ENCODE measurements around the gene USH1G.

Gene USH1G

DNA sequence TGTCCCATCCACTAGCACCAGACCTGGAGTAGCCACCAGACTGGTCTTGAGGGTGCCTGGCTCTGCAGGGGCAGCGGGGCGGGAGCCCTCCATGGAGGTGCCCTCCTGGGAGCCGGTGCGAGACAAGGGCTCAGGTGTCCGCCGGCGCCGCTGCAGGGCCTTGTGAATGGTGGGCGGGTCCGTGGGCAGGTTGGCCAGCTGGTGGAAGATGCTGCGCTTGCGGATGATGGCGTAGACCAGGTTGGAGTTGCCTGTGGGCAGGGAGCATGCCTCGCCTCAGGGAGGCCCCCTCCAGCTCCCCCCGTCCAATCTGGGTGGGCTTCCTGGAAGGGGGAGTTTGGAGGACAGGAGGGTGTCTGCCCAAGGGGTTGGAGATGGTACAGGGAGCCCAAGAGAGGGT is 31.1 kb upstream of the USH1G start:
- DNase-seq (ENCODE audit: low read depth in 2 of 2) = no peak

- no peak for DNase-seq (ENCODE audit: low read depth in 2 of 2)
Measured at GRCh38 chr17:74953134-74953687, 30.2 kb upstream of the USH1G start.

- no peak for DNase-seq (ENCODE audit: low read depth in 2 of 2)
Measured at GRCh38 chr17:74952431-74953133, 29.5 kb upstream of the USH1G start.

DNA sequence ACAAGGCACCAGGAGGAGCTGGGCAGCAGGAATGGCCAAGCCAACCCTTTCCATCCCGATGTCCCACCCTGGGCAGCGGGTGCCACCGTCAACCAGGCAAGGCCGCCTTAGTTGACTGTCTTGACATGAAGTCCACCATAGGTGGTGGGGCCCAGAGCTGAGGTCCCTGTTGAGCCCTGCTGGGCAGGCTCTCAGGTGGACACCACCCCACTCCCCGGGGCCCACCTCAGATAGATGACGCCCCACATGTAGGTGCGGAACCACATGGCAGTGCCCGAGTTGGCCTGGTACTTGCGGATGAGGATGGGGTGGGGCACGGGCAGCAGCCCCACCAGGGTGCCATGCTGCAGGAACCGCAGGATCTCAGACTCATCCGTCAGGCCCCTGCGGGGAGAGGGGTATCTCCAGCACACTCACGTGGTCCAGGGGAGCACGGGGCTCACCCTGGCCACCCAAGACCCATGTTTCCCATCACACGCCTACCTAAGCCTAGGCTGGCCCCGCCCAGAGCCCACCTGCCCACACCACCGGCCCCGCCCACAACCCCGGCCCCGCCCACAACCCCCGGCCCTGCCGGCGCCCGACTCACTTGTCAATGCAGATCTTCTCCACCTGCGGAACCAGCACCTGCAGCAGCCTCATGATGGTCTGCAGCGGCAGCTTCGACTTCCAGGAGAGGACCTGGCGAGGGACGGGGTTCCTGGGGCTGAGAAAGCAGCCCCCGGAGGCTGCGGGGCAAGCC is 28.8 kb upstream of the USH1G start:
- DNase-seq (ENCODE audit: low read depth in 2 of 2) = no peak

DNA sequence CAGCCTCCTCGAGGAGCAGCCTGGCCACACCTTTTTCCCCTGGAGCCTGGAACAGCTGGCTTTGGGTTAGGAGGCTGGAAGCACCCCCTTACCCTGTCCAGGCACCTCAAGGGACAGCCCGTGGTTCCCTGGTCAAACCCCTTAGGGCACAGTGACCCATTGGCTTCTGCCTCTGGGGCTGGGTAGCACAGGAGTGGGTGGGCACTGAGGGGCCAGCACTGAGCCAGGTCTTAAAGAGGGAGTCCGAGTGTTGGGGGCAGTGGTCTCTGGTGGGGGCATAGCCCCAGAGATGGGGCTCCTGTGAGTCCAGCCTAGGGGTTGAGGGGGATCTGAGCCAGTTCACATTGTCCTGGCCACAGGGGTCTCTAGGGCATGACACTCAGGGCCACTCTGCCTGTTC is 28.0 kb upstream of the USH1G start:
- no peak for DNase-seq (ENCODE audit: low read depth in 2 of 2)

- DNase-seq (ENCODE audit: low read depth in 2 of 2) = no peak
Measured at GRCh38 chr17:74950207-74950606, 27.2 kb upstream of the USH1G start.

GRCh38 chr17:74949455-74950115 is 26.5 kb upstream of the USH1G start:
- no peak for DNase-seq (ENCODE audit: low read depth in 2 of 2)

DNA sequence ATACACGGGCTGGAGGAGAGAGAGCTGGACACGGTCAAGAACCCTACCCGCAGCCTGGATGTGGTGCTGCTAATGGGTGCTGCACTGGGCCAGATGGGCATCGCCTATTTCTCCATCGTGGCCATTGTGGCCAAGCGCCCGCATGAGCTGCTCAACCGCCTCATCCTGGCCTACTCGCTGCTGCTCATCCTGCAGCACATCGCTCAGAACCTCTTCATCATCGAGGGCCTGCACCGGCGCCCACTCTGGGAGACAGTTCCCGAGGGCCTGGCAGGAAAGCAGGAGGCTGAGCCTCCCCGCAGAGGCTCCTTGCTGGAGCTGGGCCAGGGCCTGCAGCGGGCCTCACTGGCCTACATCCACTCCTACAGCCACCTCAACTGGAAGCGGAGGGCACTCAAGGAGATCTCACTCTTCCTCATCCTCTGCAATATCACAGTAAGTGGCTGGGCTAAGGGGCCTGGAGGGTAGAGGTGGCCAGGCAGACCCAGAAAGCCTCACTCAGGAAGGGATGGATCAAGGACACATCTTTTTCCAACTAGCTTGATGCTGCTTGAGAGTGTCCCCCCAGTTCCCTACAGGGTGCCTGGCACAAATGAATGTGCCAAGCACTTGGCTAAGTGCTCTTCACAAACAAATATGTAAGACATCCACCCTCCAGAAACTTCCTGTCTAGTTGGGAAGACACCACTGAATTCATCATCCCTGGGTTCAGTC is 24.1 kb upstream of the USH1G start:
- no peak for DNase-seq (ENCODE audit: low read depth in 2 of 2)

DNA sequence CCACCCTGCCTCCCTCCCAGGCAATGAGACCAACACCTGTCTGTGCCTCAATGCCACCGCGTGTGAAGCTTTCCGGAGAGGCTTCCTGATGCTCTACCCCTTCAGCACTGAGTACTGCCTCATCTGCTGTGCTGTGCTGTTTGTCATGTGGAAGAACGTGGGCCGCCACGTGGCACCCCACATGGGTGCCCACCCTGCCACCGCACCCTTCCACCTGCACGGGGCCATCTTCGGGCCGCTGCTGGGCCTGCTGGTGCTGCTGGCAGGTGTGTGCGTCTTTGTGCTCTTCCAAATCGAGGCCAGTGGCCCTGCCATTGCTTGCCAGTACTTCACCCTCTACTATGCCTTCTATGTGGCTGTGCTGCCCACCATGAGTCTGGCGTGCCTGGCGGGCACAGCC is 23.6 kb upstream of the USH1G start:
- DNase-seq (ENCODE audit: low read depth in 2 of 2) = no peak

DNA sequence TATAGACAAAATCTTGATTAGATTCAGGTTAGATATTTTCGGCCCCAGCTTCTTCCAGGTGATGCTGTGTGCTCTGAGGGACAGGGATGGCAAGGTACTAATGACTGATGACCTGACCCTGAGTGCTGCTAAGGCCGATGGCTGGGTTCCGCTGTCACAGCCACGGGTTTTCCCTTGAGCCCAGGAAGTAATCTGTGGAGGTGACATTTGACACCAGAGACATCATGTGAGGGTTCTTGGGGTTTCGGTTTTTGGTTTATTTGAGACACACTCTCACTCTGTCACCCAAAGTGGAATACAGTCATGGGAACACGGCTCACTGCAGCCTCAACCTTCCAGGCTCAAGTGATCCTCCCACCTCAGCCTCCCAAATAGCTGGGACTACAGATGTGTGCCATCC is 22.5 kb upstream of the USH1G start:
- DNase-seq (ENCODE audit: low read depth in 2 of 2) = no peak

GRCh38 chr17:74943808-74944522 is 20.9 kb upstream of the USH1G start:
- DNase-seq (ENCODE audit: low read depth in 2 of 2) = no peak

DNA sequence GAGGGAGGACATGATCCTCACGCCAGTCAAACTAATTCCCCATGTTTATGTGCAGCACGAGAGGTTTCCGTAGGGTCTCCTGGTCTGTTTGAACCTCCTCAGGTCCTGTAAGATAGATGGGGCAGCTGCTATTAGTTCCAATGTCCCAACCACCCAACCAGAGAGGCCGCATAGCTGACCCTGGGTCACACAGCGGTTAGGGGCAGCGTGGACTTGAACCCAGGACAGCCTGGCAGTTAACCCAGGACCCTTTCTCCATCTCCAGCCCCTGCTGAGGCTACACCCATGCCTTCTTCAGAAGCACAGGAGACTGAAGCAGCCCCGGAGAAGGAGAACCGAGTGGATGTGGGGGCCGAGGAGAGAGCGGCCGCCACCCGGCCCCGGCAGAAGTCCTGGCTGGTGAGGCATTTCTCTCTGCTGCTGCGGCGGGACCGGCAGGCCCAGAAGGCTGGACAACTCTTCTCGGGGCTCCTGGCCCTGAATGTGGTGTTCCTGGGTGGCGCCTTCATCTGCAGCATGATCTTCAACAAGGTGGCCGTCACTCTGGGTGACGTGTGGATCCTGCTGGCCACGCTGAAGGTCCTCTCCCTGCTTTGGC is 18.2 kb upstream of the USH1G start:
- DNase-seq (ENCODE audit: low read depth in 2 of 2) = no peak

- no peak for DNase-seq (ENCODE audit: low read depth in 2 of 2)
Measured at GRCh38 chr17:74939534-74939933, 16.5 kb upstream of the USH1G start.

- DNase-seq (ENCODE audit: low read depth in 2 of 2) = no peak
Measured at GRCh38 chr17:74938194-74938950, 15.3 kb upstream of the USH1G start.

DNA sequence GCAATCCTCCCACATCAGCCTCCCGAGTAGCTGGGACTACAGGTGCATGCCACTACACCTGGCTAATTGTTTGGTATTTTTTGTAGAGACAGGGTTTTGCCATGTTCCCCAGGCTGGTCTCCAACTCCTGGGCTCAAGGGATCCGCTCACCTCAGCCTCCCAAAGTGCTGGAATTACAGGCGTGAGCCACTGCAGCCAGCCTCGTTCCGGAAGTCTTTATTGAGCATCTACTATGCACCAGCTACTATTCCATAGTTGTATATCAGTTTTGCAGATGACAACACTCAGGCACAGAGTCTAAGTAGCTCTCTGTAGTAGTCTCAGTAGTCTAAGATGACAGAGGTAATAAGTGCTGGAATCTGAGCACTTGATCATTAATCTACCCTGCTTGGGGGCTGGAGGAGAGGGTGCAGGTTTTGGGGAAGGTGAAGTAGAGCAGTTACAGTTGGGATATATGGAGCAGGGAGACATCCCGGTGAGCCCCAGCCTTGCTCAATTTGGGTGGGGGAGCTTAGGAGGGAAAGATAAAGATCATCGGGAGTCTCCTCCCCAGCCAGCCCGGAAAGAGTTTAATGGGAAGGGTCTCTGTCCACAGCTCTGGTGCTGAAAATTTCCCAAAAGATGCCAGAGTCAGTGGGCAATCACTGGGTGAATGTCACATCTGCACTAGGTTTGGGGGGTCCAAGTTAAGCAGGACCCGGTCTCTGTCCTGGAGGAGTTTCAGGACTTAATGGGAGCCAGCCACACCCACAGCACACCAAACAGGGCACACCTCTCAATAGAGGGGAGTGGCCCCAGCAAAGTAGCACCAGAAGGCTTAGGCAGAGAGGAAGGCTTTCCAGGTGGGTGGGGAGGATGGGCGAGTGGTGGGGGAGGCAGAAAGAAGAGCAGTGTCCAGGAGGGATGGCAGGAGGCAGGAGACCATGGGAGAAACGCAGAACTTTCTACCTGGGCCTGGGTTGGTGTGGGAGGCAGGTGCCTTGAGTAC is 14.3 kb upstream of the USH1G start:
- DNase-seq (ENCODE audit: low read depth in 2 of 2) = no peak

GRCh38 chr17:74936470-74936799 is 13.4 kb upstream of the USH1G start:
- DNase-seq (ENCODE audit: low read depth in 2 of 2) = no peak

GRCh38 chr17:74935585-74936469 is 12.8 kb upstream of the USH1G start, which contains the start of gene OTOP3:
Gene OTOP3, plus strand, starts transcription at chr17:74935898. Its CDS starts 24 bp downstream, at chr17:74935922.
- no peak for DNase-seq (ENCODE audit: low read depth in 2 of 2)

- DNase-seq (ENCODE audit: low read depth in 2 of 2) = no peak
Measured at GRCh38 chr17:74935048-74935447, 12.0 kb upstream of the USH1G start.
